Gastrocnemius medialis (tissue), 4 donors: ENCODE results near the gene C1QL4.

Experiments
- POLR2A ChIP-seq, 2 donors: fragments of 450-650 bp; IDR thresholded peaks; one replicate each; pipeline ENCODE4 v1.6.1; 2017; ENCODE audit warnings: antibody characterized with exemption in 2 of 2, mild to moderate bottlenecking in 2 of 2, moderate library complexity in 2 of 2
- TF ChIP-seq, protein P1 (sequence below), 5 experiments: fragments of 450-650 bp in 3 of 5; fragments of 200-600 bp in 2 of 5; sonication (generic) in 2 of 5; IDR thresholded peaks in 4 of 5; conservative IDR thresholded peaks in 1 of 5; 1 replicate in 4 of 5; 2 replicates in 1 of 5; pipeline ENCODE4 v1.5.1; 2016 to 2019; ENCODE audit warnings: antibody characterized with exemption in 5 of 5, mild to moderate bottlenecking in 3 of 5, moderate library complexity in 3 of 5

- TF ChIP-seq, protein P1, sequence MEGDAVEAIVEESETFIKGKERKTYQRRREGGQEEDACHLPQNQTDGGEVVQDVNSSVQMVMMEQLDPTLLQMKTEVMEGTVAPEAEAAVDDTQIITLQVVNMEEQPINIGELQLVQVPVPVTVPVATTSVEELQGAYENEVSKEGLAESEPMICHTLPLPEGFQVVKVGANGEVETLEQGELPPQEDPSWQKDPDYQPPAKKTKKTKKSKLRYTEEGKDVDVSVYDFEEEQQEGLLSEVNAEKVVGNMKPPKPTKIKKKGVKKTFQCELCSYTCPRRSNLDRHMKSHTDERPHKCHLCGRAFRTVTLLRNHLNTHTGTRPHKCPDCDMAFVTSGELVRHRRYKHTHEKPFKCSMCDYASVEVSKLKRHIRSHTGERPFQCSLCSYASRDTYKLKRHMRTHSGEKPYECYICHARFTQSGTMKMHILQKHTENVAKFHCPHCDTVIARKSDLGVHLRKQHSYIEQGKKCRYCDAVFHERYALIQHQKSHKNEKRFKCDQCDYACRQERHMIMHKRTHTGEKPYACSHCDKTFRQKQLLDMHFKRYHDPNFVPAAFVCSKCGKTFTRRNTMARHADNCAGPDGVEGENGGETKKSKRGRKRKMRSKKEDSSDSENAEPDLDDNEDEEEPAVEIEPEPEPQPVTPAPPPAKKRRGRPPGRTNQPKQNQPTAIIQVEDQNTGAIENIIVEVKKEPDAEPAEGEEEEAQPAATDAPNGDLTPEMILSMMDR (IDR thresholded peaks at IDR 0.05 in 4 of 5, conservative IDR thresholded peaks at IDR 0.05 in 1 of 5) = peak in 4 of 5 experiments; percentile 32 to 49 (median 46)
- TF ChIP-seq POLR2A (IDR thresholded peaks at IDR 0.05) = no peak
These were observed 32.6 kb upstream of the C1QL4 start for GRCh38 chr12:49369411-49370145.
